Stimulated activated CD8-positive, alpha-beta memory T cell treated with anti-CD3 and anti-CD28 coated beads, Interleukin-4, amount 100 ng/mL, for 48 hours (primary cell): Measurements from ENCODE around the gene MRPL1.

Source experiments
- DNase-seq: peaks from one replicate; pipeline ENCODE4 v3.0.0-alpha.2; 2020

MRPL1 gene

DNA sequence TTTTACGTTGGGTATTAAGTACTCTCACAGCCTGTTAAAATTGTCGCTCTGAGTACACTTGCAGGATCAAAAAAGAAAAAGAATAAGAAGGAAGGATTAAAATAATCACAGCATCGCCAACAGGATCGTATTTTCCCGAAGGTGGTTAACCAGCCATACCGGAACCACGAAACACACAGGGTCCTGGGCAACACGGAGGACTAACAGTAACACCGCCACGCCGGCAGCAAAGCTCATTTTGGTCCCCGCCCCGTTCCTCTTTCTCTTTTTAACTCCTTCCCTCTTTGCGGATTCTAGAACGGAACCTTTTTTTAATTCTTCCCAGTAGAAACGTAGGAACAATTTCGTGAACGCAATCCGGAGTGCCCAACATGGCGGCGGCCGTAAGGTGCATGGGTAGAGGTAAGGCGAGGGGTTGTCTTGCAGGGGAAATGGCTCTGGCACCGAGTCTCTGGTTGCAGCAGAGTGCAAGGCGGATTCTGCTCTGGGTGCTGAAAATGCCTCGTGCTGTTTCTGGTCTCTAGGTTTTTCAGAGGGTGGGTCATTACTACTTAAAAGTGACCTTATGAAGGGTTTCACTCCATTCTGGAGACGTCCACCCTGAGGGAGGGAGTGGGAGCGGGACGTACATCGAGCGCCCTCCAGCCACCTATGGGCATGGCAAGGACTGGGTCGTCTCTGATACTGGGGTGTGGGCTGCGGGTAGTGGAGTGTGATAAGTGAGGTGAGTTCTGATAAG, at the start of gene MRPL1:
Gene MRPL1, plus strand, starts transcription at position 353 of the 739 bp plus-strand sequence. Its CDS starts 19 bp downstream, at position 372.
- peak; percentile 89 for DNase-seq

DNA sequence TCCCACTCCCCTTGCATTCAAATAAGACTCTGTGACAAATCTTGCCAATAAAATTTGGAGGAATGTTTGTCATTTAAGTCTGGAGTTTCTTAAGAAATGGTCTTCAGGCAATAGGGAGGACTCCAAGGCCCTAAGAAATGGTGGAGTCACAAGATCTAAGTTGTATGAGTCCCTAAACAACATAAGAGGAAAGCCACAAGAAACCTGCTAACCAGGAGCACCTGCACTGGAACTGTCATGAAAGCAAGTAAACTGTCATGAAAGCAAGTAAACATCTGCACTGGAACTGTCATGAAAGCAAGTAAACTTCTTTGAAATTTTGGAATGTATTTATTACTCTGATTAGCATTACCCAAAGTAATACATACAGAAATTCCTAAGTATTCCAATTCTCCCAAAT, 47.0 kb upstream of the MRPL1 start:
- no peak for DNase-seq

DNA sequence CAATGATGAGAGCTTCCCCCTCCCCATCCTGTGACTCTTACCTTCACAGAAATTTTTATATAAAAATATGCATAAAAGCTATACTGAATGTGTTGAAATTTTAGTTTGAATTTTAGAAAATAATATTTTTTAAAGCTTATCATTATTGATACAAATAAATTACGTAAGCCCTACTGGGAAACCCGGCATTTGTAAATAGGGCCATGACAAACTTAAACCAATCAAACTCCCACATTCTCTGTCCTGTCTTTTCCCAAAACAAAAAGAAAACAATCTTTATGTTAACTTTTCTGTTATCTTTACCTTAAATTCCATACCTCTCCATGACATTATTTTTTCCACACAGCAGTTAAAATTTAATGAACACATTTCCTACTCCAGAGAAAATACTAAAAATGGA, 46.1 kb upstream of the MRPL1 start:
- DNase-seq = no peak

GRCh38 chr4:77817304-77818072, 45.1 kb upstream of the MRPL1 start:
- DNase-seq = no peak

DNA sequence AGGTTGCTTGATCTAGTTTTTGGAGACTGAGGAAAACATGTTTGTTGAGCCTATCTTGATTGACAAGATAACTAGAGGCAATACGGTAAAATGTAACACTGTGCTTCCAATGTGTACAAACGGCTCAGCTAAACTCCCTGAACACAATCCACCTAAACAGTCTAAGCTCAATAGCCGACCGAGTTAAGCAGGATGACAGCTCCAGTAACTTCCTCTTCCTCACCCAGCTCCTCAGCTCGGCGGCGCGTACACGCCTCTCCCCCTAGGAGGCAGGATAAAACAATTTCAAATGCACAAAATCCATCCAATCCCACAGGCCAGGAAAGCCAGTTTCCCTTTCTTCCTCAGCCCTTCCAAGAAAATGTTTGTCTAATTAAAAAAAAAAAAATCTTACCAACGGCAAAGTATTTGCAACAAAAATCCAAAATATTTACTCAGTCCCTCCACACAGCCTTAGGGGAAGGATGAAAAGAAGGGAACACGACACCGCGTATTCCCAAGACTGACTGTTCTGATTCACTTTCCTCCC, 44.5 kb upstream of the MRPL1 start:
- peak; percentile 62 for DNase-seq

- peak; percentile 82 for DNase-seq
These were observed 43.8 kb upstream of the MRPL1 start, which contains the start of gene CNOT6L for GRCh38 chr4:77818602-77819403. TSS of gene CNOT6L (minus strand) at chr4:77819368. CDS start at chr4:77819308, 60 bp downstream.

DNA sequence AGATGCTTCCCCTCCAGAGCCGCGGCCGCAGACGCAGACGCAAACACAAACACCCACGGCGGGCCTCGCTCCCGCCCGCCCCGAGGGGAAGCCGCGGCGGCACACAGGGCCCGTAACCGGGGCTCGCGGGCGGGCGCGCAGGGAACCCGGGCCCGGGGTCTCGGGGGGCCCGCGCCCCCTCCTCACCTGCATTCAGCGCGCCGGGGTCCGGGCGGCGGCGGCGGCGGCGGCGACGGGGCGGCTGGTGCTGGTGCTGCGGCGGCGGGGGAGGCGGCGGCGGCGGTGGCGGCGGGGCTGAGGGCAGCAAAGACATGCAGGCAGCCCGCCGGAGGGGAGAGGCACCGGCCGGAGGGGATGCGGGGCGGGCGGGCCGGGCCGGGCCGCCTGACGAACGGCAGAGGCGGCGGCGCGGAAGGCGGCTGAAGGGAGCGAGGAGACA, 43.2 kb upstream of the MRPL1 start:
- peak; percentile 42 for DNase-seq

DNA sequence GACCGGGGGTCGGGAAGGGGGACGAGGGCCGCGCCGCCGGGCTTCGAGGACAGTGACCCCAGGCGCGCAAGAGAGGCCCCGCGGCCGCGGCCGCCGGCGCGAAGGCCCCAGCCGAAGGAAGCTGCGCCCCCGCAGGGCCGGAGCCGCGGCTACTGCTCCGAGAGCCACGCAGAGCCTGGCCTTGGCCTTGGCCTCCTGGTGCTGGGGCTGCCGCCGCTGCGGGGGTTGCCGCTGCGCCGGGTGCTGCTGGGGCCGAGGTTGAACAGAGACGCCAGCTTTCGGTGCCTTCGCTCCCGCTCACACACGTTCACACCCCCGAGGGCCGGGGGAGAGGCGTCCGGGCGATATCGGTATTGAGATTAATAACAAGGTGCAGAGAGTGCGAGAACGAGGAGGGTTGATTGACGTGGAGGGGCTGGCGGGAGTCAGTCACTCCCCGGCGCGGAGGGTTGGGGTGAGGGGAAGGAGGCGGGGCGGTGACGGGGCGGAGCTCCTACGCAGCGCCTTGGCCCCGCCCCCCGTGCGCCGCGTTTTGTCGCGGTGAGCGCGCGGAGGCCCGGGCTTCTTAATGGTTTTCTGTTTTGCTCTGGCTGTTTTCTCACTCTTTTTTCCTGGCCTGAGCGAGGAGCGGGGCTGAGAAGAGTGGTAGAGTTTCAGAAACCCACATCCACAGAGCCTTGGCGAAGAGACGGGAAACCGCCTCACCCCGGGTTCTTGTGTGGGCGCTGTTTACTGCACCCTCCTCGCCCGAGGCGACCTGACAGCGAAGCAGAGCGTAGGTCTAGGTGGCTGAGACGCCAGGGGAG, 42.6 kb upstream of the MRPL1 start:
- peak; percentile 96 for DNase-seq

- no peak for DNase-seq
These were observed 41.7 kb upstream of the MRPL1 start for GRCh38 chr4:77820649-77821561.

GRCh38 chr4:77821775-77822174, 40.9 kb upstream of the MRPL1 start:
- DNase-seq = peak; percentile 50

- DNase-seq = no peak
These were observed 36.4 kb upstream of the MRPL1 start for GRCh38 chr4:77826275-77826674.

- DNase-seq = no peak
These were observed 35.3 kb upstream of the MRPL1 start for GRCh38 chr4:77827343-77827742.

DNA sequence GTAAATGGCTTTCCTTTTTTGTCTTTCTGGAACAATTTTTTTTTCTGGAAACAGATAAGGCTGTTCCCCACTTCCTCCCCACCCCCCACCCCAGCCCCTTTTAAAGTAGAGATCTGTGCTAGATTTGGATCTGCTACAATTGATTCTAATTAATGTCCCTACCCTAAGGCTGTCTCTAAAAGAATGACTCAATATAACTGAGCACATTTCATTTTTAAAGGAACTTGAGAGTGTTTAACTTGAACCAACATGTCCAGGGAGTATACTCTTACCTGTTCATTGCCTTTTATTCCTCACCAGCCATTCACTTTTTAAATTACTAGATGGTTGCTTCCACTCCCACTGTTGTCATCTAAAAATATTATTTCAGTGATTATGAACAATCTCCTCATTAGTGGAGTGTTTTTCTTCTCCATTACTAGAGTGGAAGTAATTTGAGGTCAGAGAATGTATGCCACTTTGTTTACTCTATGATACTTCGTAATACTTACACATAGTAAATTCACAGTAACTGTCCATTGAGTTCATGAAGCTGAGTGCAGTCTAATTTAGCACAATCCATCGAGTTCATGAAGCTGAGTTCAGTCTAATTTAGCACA, 29.4 kb upstream of the MRPL1 start:
- DNase-seq = no peak

GRCh38 chr4:77834403-77834802, 28.2 kb upstream of the MRPL1 start:
- no peak for DNase-seq

GRCh38 chr4:77843628-77844027, 19.0 kb upstream of the MRPL1 start:
- no peak for DNase-seq

- no peak for DNase-seq
These were observed 18.3 kb upstream of the MRPL1 start for GRCh38 chr4:77844363-77844762.

- DNase-seq = no peak
These were observed 17.2 kb upstream of the MRPL1 start for GRCh38 chr4:77845400-77845799.

- no peak for DNase-seq
These were observed 16.7 kb upstream of the MRPL1 start for GRCh38 chr4:77845929-77846328.

DNA sequence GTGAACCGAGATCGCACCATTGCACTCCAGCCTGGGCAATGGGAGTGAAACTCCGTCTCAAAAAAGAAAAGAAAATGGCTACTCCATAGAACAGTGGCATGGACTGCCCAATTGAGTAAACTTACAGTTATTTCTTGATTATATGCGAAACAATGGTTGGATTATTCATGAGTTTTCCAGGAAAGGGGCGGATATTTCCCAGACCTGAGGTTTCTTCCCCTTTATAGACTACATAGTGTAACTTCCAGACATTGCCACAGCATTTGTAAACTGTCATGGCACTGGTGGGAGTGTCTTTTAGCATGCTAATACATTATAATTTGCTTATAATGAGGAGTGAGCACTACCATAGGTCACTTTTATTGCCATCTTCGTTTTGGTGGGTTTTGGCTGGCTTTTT, 14.1 kb upstream of the MRPL1 start:
- no peak for DNase-seq

- no peak for DNase-seq
These were observed 13.2 kb upstream of the MRPL1 start for GRCh38 chr4:77849278-77849965.
